CD4-positive, alpha-beta T cell treated with Interleukin-2 at 100 ng/mL for 4 hours (primary cell): ENCODE measurements around the gene TBC1D16.

Experiments
- DNase-seq: peaks from one replicate; pipeline ENCODE4 v3.0.0-alpha.2; 2020; ENCODE audit warnings: low spot score

Gene TBC1D16

GRCh38 chr17:80035687-80035936 is at the start of gene TBC1D16:
Gene TBC1D16, minus strand, starts transcription at chr17:80035872. Its CDS starts 22,325 bp downstream, at chr17:80013547.
- DNase-seq = no peak

- no peak for DNase-seq
Measured at GRCh38 chr17:80084773-80085172, 49.1 kb upstream of the TBC1D16 start.

GRCh38 chr17:80083136-80083661 is 47.5 kb upstream of the TBC1D16 start:
- no peak for DNase-seq

- peak; percentile 67 for DNase-seq
Measured at GRCh38 chr17:80082403-80083135, 46.9 kb upstream of the TBC1D16 start.

- no peak for DNase-seq
Measured at GRCh38 chr17:80081596-80081995, 45.9 kb upstream of the TBC1D16 start.

- DNase-seq = no peak
Measured at GRCh38 chr17:80080081-80080480, 44.4 kb upstream of the TBC1D16 start.

GRCh38 chr17:80072410-80072809 is 36.7 kb upstream of the TBC1D16 start:
- no peak for DNase-seq

- DNase-seq = no peak
Measured at GRCh38 chr17:80071116-80071841, 35.6 kb upstream of the TBC1D16 start.

- DNase-seq = no peak
Measured at GRCh38 chr17:80070375-80071115, 34.9 kb upstream of the TBC1D16 start.

- no peak for DNase-seq
Measured at GRCh38 chr17:80068301-80069222, 32.9 kb upstream of the TBC1D16 start.

GRCh38 chr17:80067393-80067986 is 31.8 kb upstream of the TBC1D16 start:
- DNase-seq = no peak

GRCh38 chr17:80065478-80066170 is 30.0 kb upstream of the TBC1D16 start:
- DNase-seq = no peak

- DNase-seq = no peak
Measured at GRCh38 chr17:80064696-80065095, 29.0 kb upstream of the TBC1D16 start.

GRCh38 chr17:80063830-80064585 is 28.3 kb upstream of the TBC1D16 start:
- DNase-seq = no peak

GRCh38 chr17:80061421-80061820 is 25.7 kb upstream of the TBC1D16 start:
- no peak for DNase-seq

GRCh38 chr17:80060644-80061043 is 25.0 kb upstream of the TBC1D16 start:
- no peak for DNase-seq

GRCh38 chr17:80058311-80058955 is 22.8 kb upstream of the TBC1D16 start:
- DNase-seq = no peak

- DNase-seq = no peak
Measured at GRCh38 chr17:80055597-80055996, 19.9 kb upstream of the TBC1D16 start.

GRCh38 chr17:80053102-80053501 is 17.4 kb upstream of the TBC1D16 start:
- DNase-seq = no peak
